Astrocyte (in vitro differentiated cells and primary cell): Measurements from ENCODE around the gene EMC1. TPM values are rescaled to one million over a fixed set of nuclear protein-coding genes. Genes with fewer than 3 reads are reported as not detected.

Source experiments
- DNase-seq: peaks from one replicate; pipeline ENCODE4 v3.0.0-alpha.2; 2010; ENCODE audit warnings: low read depth
- FAIRE-seq: peaks from 2 replicates; lab custom pipeline; 2011; peaks lifted over from hg19 to GRCh38; lab: Jason Lieb, UNC
- H2AFZ ChIP-seq: 2 replicates; pipeline ENCODE4 v1.6.0; 2012; ENCODE audit warnings: low read depth, low read length, inconsistent platforms
- H3K27ac ChIP-seq: 2 replicates; pipeline ENCODE4 v1.5.1; 2011; ENCODE audit warnings: low read depth, low read length, inconsistent platforms
- H3K27me3 ChIP-seq: 2 replicates; pipeline ENCODE4 v1.6.0; 2011; ENCODE audit warnings: low read length, inconsistent platforms; ENCODE audit not compliant: insufficient read depth
- H3K36me3 ChIP-seq: 2 replicates; pipeline ENCODE4 v1.5.1; 2011; ENCODE audit warnings: low read length, inconsistent platforms; ENCODE audit not compliant: insufficient read depth
- H3K4me1 ChIP-seq: 2 replicates; pipeline ENCODE4 v1.5.1; 2011; ENCODE audit warnings: low read length, inconsistent platforms; ENCODE audit not compliant: insufficient read depth
- H3K4me2 ChIP-seq: 2 replicates; pipeline ENCODE4 v1.6.0; 2012; ENCODE audit warnings: low read length, inconsistent platforms
- H3K4me3 ChIP-seq: 2 replicates; pipeline ENCODE4 v1.5.1; 2011; ENCODE audit warnings: low read depth, mild to moderate bottlenecking, low read length, inconsistent platforms; ENCODE audit not compliant: insufficient read depth
- H3K79me2 ChIP-seq: 2 replicates; pipeline ENCODE4 v1.6.0; 2012; ENCODE audit warnings: mild to moderate bottlenecking, low read length, inconsistent platforms; ENCODE audit not compliant: insufficient read depth
- H3K9ac ChIP-seq: 2 replicates; pipeline ENCODE4 v1.6.0; 2012; ENCODE audit warnings: mild to moderate bottlenecking, low read length, inconsistent platforms
- H3K9me3 ChIP-seq: 2 replicates; pipeline ENCODE4 v1.5.1; 2012; ENCODE audit warnings: low read depth, mild to moderate bottlenecking, low read length, inconsistent platforms; ENCODE audit not compliant: insufficient read depth
- H4K20me1 ChIP-seq: 2 replicates; pipeline ENCODE4 v1.6.0; 2012; ENCODE audit warnings: low read length, inconsistent platforms; ENCODE audit not compliant: insufficient read depth
- H3K27ac Mint-ChIP-seq: one replicate; pipeline ENCODE4 v1.8.0; 2021; ENCODE audit warnings: mild to moderate bottlenecking, mixed read lengths; ENCODE audit not compliant: unreplicated experiment
- H3K27me3 Mint-ChIP-seq: one replicate; pipeline ENCODE4 v1.8.0; 2021; ENCODE audit warnings: low read depth, mixed read lengths; ENCODE audit not compliant: unreplicated experiment
- H3K36me3 Mint-ChIP-seq: one replicate; pipeline ENCODE4 v1.8.0; 2021; ENCODE audit warnings: low read depth, mixed read lengths; ENCODE audit not compliant: unreplicated experiment
- H3K4me1 Mint-ChIP-seq: one replicate; pipeline ENCODE4 v1.8.0; 2021; ENCODE audit warnings: low read depth, mixed read lengths; ENCODE audit not compliant: unreplicated experiment
- H3K4me3 Mint-ChIP-seq: one replicate; pipeline ENCODE4 v1.8.0; 2021; ENCODE audit warnings: mild to moderate bottlenecking, moderate library complexity, mixed read lengths; ENCODE audit not compliant: unreplicated experiment
- H3K9me3 Mint-ChIP-seq: one replicate; pipeline ENCODE4 v1.8.0; 2021; ENCODE audit warnings: mild to moderate bottlenecking, mixed read lengths; ENCODE audit not compliant: unreplicated experiment
- CTCF ChIP-seq: IDR thresholded peaks from 2 replicates; pipeline ENCODE4 v1.5.1; 2011; ENCODE audit warnings: low read depth, mild to moderate bottlenecking, inconsistent platforms, low read length, moderate library complexity; ENCODE audit not compliant: insufficient read depth
- EZH2 ChIP-seq: IDR thresholded peaks from 2 replicates; pipeline ENCODE4 v1.6.1; 2012; ENCODE audit warnings: mild to moderate bottlenecking, low read length, inconsistent platforms; ENCODE audit not compliant: insufficient read depth
- total RNA-seq: library from RNA; stranded (reverse); gene quantifications from 2 replicates; pipeline ENCODE4 v1.2.1, GENCODE V29; 2021

EMC1 gene
- total RNA-seq, 1 donor from 2014 or later: 89.3 TPM

GRCh38 chr1:19190468-19190867 is 60.9 kb downstream of the EMC1 start:
- Mint-ChIP-seq H3K27ac (no peak overlapping the region), H3K27me3 (no peaks in the 10 kb centered on the region), H3K36me3 (peaks cover 30% of the 10 kb centered on the region), H3K4me1 (no peaks in the 10 kb centered on the region), H3K4me3 (no peak overlapping the region), H3K9me3 (no peaks in the 10 kb centered on the region)
- H3K27me3 ChIP-seq: no peaks in the 10 kb centered on the region
- no peak for DNase-seq
- no peaks in the 10 kb centered on the region for H3K4me1 ChIP-seq
- H3K27ac ChIP-seq: no peak overlapping the region
- H4K20me1 ChIP-seq: peaks cover 58% of the 10 kb centered on the region
- H3K36me3 ChIP-seq: peaks cover 55% of the 10 kb centered on the region
- H3K4me2 ChIP-seq: no peak overlapping the region
- H3K79me2 ChIP-seq: peaks cover 23% of the 10 kb centered on the region
- FAIRE-seq: no peak
- H3K9ac ChIP-seq: no peak overlapping the region
- H3K4me3 ChIP-seq: no peak overlapping the region
- H3K9me3 ChIP-seq: no peaks in the 10 kb centered on the region
- TF ChIP-seq EZH2 (no peak), CTCF (no peak)
- H2AFZ ChIP-seq: no peak overlapping the region

DNA sequence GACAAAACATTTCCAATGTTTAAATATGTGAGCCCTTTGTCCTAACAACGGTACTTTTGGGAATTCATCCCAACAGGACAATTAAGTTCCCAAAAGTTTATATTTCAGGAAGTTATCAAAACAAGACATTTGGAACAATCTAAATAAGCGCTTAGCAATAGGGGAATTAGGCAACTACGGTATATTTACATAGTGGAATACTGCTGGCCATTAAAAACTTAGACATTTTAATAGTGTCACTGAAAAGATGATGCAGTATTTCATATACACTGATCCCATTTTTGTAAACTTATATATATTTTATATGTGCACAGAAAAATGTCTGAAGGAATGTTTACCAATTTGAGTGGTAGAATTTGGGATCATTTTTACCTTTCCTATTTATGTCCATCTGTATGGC is 62.1 kb downstream of the EMC1 start:
- peaks cover 35% of the 10 kb centered on the region for H3K36me3 Mint-ChIP-seq
- Histone ChIP-seq H3K9me3 (no peaks in the 10 kb centered on the region), H3K27ac (no peak overlapping the region), H2AFZ (no peak overlapping the region), H3K4me3 (no peak overlapping the region), H3K4me1 (no peaks in the 10 kb centered on the region), H3K9ac (no peak overlapping the region), H3K36me3 (peaks cover 64% of the 10 kb centered on the region), H3K27me3 (no peaks in the 10 kb centered on the region), H4K20me1 (peaks cover 55% of the 10 kb centered on the region), H3K4me2 (no peak overlapping the region), H3K79me2 (peaks cover 22% of the 10 kb centered on the region)
- H3K4me1 Mint-ChIP-seq: no peaks in the 10 kb centered on the region
- no peaks in the 10 kb centered on the region for H3K9me3 Mint-ChIP-seq
- TF ChIP-seq EZH2: no peak
- no peak for TF ChIP-seq CTCF
- no peak for DNase-seq
- no peak for FAIRE-seq
- H3K27ac Mint-ChIP-seq: no peak overlapping the region
- H3K4me3 Mint-ChIP-seq: no peak overlapping the region
- H3K27me3 Mint-ChIP-seq: no peaks in the 10 kb centered on the region

DNA sequence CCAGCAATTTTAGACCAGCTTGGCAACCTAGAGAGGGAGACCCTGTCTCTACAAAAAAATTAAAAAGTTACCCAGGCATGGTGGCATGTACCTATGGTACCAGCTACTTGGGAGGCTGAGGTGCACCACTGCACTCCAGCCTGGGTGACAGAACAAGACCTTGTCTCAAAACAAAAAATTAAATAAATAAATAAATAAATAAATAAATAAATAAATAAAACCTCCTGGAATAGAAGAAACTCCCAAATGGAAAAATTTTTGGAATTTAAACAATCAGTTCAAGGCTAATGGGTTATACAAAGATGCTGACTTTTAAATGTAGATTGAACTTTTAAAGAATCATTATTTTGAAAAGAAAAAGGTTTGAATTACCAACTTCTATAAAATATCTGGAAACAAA is 63.5 kb downstream of the EMC1 start:
- peaks cover 11% of the 10 kb centered on the region for H3K79me2 ChIP-seq
- H3K27me3 Mint-ChIP-seq: no peaks in the 10 kb centered on the region
- peaks cover 60% of the 10 kb centered on the region for H3K36me3 ChIP-seq

More for the DNA sequence above, 63.5 kb downstream of the EMC1 start:
- H3K9ac ChIP-seq: no peak overlapping the region
- H3K27me3 ChIP-seq: no peaks in the 10 kb centered on the region
- H2AFZ ChIP-seq: no peak overlapping the region
- H3K4me1 Mint-ChIP-seq: no peaks in the 10 kb centered on the region
- H3K4me2 ChIP-seq: no peak overlapping the region
- no peaks in the 10 kb centered on the region for H3K9me3 Mint-ChIP-seq
- peaks cover 45% of the 10 kb centered on the region for H4K20me1 ChIP-seq
- TF ChIP-seq CTCF: no peak
- no peak for TF ChIP-seq EZH2
- H3K4me1 ChIP-seq: no peaks in the 10 kb centered on the region
- H3K27ac ChIP-seq: no peak overlapping the region
- DNase-seq: no peak
- peaks cover 29% of the 10 kb centered on the region for H3K36me3 Mint-ChIP-seq
- FAIRE-seq: no peak
- H3K9me3 ChIP-seq: no peaks in the 10 kb centered on the region
- H3K4me3 ChIP-seq: no peak overlapping the region
- H3K27ac Mint-ChIP-seq: no peak overlapping the region
- no peak overlapping the region for H3K4me3 Mint-ChIP-seq
